H1 (cell line): ENCODE data around the gene KLHL17. TPM values are rescaled to one million over a fixed set of nuclear protein-coding genes. Genes with fewer than 3 reads are reported as not detected.
A peak's percentile ranks its signal among the peaks of the same experiment; 100 is the strongest.

ENCODE experiments used
- CTCF ChIA-PET: fragments of 300-600 bp; sonication (Branson Sonifier 250); formaldehyde crosslinking; loops from one replicate; lab custom pipeline; 2021; ENCODE audit not compliant: partially characterized antibody; lab: Charles Lee
- POLR2A ChIA-PET: fragments of 300-600 bp; sonication (Branson Sonifier 250); formaldehyde crosslinking; loops from one replicate; lab custom pipeline; 2021; ENCODE audit warnings: inconsistent platforms; ENCODE audit not compliant: partially characterized antibody; lab: Charles Lee
- DNase-seq, 2 experiments: peaks; one replicate each; pipeline versions ENCODE4 v3.0.0 to v3.0.0-alpha.2; 2010 to 2022; ENCODE audit warnings: low spot score in 2 of 2, low read depth in 1 of 2, mixed read lengths in 1 of 2
- FAIRE-seq: peaks from 2 replicates; lab custom pipeline; 2011; peaks lifted over from hg19 to GRCh38; lab: Jason Lieb, UNC
- H2AFZ ChIP-seq: 2 replicates; pipeline ENCODE4 v1.8.1; 2012; ENCODE audit warnings: low read length, inconsistent platforms
- H2AK5ac ChIP-seq: 2 replicates; pipeline ENCODE4 v1.6.1; 2013; ENCODE audit warnings: low read depth, low read length
- H2BK120ac ChIP-seq: replicated peaks from 2 replicates; pipeline ENCODE3; 2013; ENCODE audit warnings: low read depth, low read length, inconsistent platforms
- H2BK12ac ChIP-seq: 2 replicates; pipeline ENCODE4 v1.6.1; 2013; ENCODE audit warnings: low read depth, low read length
- H2BK15ac ChIP-seq: 2 replicates; pipeline ENCODE4 v1.6.1; 2013; ENCODE audit warnings: low read length
- H2BK20ac ChIP-seq: 2 replicates; pipeline ENCODE4 v1.6.1; 2013; ENCODE audit warnings: low read length
- H2BK5ac ChIP-seq: 2 replicates; pipeline ENCODE4 v1.6.1; 2013; ENCODE audit warnings: low read depth, low read length
- H3K14ac ChIP-seq: 2 replicates; pipeline ENCODE4 v1.6.1; 2013; ENCODE audit warnings: inconsistent platforms; ENCODE audit not compliant: insufficient read length
- H3K18ac ChIP-seq: 2 replicates; pipeline ENCODE4 v1.6.1; 2013; ENCODE audit warnings: low read length; ENCODE audit errors: extremely low read depth
- H3K23ac ChIP-seq: 2 replicates; pipeline ENCODE4 v1.6.1; 2013; ENCODE audit warnings: inconsistent platforms; ENCODE audit not compliant: insufficient read length
- H3K23me2 ChIP-seq: 2 replicates; pipeline ENCODE4 v1.6.1; 2013; ENCODE audit warnings: low read depth, low read length
- H3K27ac ChIP-seq: 2 replicates; pipeline ENCODE4 v1.6.1; 2011; ENCODE audit warnings: low read depth, low read length, inconsistent platforms
- H3K27me3 ChIP-seq, 4 experiments: replicated peaks in 1 of 4; 1 replicate in 1 of 4; 2 replicates in 3 of 4; pipeline versions ENCODE4 v1.6.1 to v1.8.1; 2011 to 2013; ENCODE audit warnings: low read length in 3 of 4, mild to moderate bottlenecking in 3 of 4, inconsistent platforms in 2 of 4, mixed read lengths in 2 of 4, moderate library complexity in 1 of 4; ENCODE audit not compliant: control insufficient read depth in 3 of 4, insufficient read depth in 3 of 4; ENCODE audit errors: extremely low read depth in 1 of 4
- H3K36me3 ChIP-seq, 4 experiments: 2 replicates each; pipeline versions ENCODE4 v1.6.1 to v1.8.1; 2011 to 2013; ENCODE audit warnings: mild to moderate bottlenecking in 4 of 4, low read length in 3 of 4, moderate library complexity in 2 of 4, control low read depth in 1 of 4, inconsistent platforms in 1 of 4; ENCODE audit not compliant: insufficient read depth in 4 of 4, control insufficient read depth in 2 of 4
- H3K4ac ChIP-seq: replicated peaks from 2 replicates; pipeline ENCODE3; 2013; ENCODE audit warnings: low read length, low read depth, mixed read lengths, inconsistent platforms; ENCODE audit not compliant: insufficient read length
- H3K4me1 ChIP-seq, 4 experiments: replicated peaks in 1 of 4; 1 replicate in 1 of 4; 2 replicates in 3 of 4; pipeline versions ENCODE4 v1.6.1 to v1.8.1; 2011 to 2013; ENCODE audit warnings: low read length in 3 of 4, inconsistent platforms in 2 of 4, mixed read lengths in 1 of 4; ENCODE audit not compliant: insufficient read depth in 4 of 4, control insufficient read depth in 3 of 4
- H3K4me2 ChIP-seq, 2 experiments: 2 replicates each; pipeline versions ENCODE4 v1.6.1 to v1.8.1; 2011 to 2013; ENCODE audit warnings: low read depth in 2 of 2, low read length in 2 of 2, control low read depth in 1 of 2, inconsistent platforms in 1 of 2, mild to moderate bottlenecking in 1 of 2; ENCODE audit not compliant: insufficient read depth in 1 of 2
- H3K4me3 ChIP-seq, 4 experiments: fragments of 200-600, 300-600 bp in 1 of 4; sonication (generic), shearing (Covaris generic), sonication (Bioruptor Twin) in 1 of 4; 2 replicates each; pipeline versions ENCODE4 v1.5.1 to v1.8.1; 2011 to 2016; ENCODE audit warnings: low read length in 4 of 4, low read depth in 3 of 4, control low read depth in 2 of 4, inconsistent platforms in 2 of 4, mild to moderate bottlenecking in 2 of 4, mixed read lengths in 1 of 4, moderate library complexity in 1 of 4; ENCODE audit not compliant: insufficient read depth in 2 of 4; ENCODE audit errors: extremely low read depth in 1 of 4
- H3K56ac ChIP-seq: replicated peaks from 2 replicates; pipeline ENCODE3; 2013; ENCODE audit warnings: low read depth, mild to moderate bottlenecking, mixed read lengths, low read length, inconsistent platforms; ENCODE audit not compliant: insufficient read length
- H3K79me1 ChIP-seq: 2 replicates; pipeline ENCODE4 v1.6.1; 2013; ENCODE audit warnings: low read depth, low read length, control low read depth
- H3K79me2 ChIP-seq, 2 experiments: 2 replicates each; pipeline versions ENCODE4 v1.6.1 to v1.8.1; 2012 to 2013; ENCODE audit warnings: low read length in 2 of 2, mild to moderate bottlenecking in 2 of 2, inconsistent platforms in 1 of 2; ENCODE audit not compliant: insufficient read depth in 2 of 2, control insufficient read depth in 1 of 2
- H3K9ac ChIP-seq, 4 experiments: replicated peaks in 1 of 4; 1 replicate in 1 of 4; 2 replicates in 3 of 4; pipeline versions ENCODE4 v1.6.1 to v1.8.1; 2011 to 2013; ENCODE audit warnings: low read depth in 3 of 4, low read length in 3 of 4, control low read depth in 2 of 4, mild to moderate bottlenecking in 2 of 4, moderate library complexity in 2 of 4, inconsistent platforms in 1 of 4; ENCODE audit errors: extremely low read depth in 1 of 4
- H3K9me3 ChIP-seq, 2 experiments: 2 replicates each; pipeline versions ENCODE4 v1.6.1 to v1.8.1; 2012 to 2013; ENCODE audit warnings: mild to moderate bottlenecking in 2 of 2, moderate library complexity in 2 of 2, control low read depth in 1 of 2, inconsistent platforms in 1 of 2, low read depth in 1 of 2, low read length in 1 of 2, mixed read lengths in 1 of 2; ENCODE audit not compliant: insufficient read depth in 2 of 2
- H4K20me1 ChIP-seq, 2 experiments: replicated peaks in 1 of 2; 2 replicates each; pipeline versions ENCODE3 to v1.8.1; 2011 to 2013; ENCODE audit warnings: inconsistent platforms in 2 of 2, low read length in 2 of 2, mild to moderate bottlenecking in 1 of 2; ENCODE audit not compliant: insufficient read depth in 2 of 2, control insufficient read depth in 1 of 2
- H4K5ac ChIP-seq: 2 replicates; pipeline ENCODE4 v1.6.1; 2013; ENCODE audit warnings: low read length, low read depth, mixed read lengths, inconsistent platforms; ENCODE audit not compliant: insufficient read length
- H4K8ac ChIP-seq: 2 replicates; pipeline ENCODE4 v1.8.0; 2013; ENCODE audit warnings: mild to moderate bottlenecking, moderate library complexity, low read length, inconsistent platforms; ENCODE audit not compliant: insufficient read depth; ENCODE audit errors: extremely low read depth
- H4K91ac ChIP-seq: replicated peaks from 2 replicates; pipeline ENCODE3; 2013; ENCODE audit warnings: low read length, mixed read lengths, inconsistent platforms; ENCODE audit not compliant: insufficient read length
- NANOG ChIP-seq: IDR thresholded peaks from 2 replicates; pipeline ENCODE4 v1.6.1; 2011; ENCODE audit warnings: low read length, low read depth, mild to moderate bottlenecking, inconsistent platforms; ENCODE audit not compliant: insufficient read depth, poor library complexity, severe bottlenecking
- WGBS, 2 experiments: shearing (Covaris generic) in 1 of 2; methylation state at CpG; one replicate each; pipeline versions ENCODE4 v1.1.6 to v1.1.7; 2013 to 2015; ENCODE audit warnings: low lambda C conversion rate in 2 of 2, mixed read lengths in 2 of 2, inconsistent platforms in 1 of 2, low coverage in 1 of 2, missing lambda C conversion rate in 1 of 2; ENCODE audit not compliant: insufficient replicate concordance in 2 of 2, insufficient coverage in 1 of 2, insufficient read length in 1 of 2; ENCODE audit errors: extremely low coverage in 1 of 2, missing lambda C conversion rate in 1 of 2; 5-methylcytosine and 5-hydroxymethylcytosine counted together
- polyA plus RNA-seq, 7 experiments: library from polyadenylated mRNA; depleted of rRNA in 3 of 7; stranded (reverse) in 5 of 7; unstranded in 2 of 7; fragments of >200 nt in 5 of 7; fragments of 200-250 nt in 2 of 7; gene quantifications; 1 replicate in 5 of 7; 2 replicates in 1 of 7; 4 replicates in 1 of 7; pipeline versions ENCODE4 v1.2.1 to v1.2.3, GENCODE V29; 2011 to 2013; ENCODE audit warnings: missing spikeins in 2 of 7, mixed read lengths in 2 of 7
- total RNA-seq: library from RNA; stranded (reverse); fragmentation: NEBNext Ultra II Directional; extraction: Animal tissue kit (Norgen Biotek cat#: 25700); gene quantifications from 2 replicates; pipeline ENCODE4 v1.2.1, GENCODE V29; 2021

KLHL17 gene
- total and polyA plus RNA-seq, 2 of the 8 experiments (the other 6 are each of a cell fraction or from before 2014, with no cell fraction given), result 32.6 to 36.1 TPM

DNA sequence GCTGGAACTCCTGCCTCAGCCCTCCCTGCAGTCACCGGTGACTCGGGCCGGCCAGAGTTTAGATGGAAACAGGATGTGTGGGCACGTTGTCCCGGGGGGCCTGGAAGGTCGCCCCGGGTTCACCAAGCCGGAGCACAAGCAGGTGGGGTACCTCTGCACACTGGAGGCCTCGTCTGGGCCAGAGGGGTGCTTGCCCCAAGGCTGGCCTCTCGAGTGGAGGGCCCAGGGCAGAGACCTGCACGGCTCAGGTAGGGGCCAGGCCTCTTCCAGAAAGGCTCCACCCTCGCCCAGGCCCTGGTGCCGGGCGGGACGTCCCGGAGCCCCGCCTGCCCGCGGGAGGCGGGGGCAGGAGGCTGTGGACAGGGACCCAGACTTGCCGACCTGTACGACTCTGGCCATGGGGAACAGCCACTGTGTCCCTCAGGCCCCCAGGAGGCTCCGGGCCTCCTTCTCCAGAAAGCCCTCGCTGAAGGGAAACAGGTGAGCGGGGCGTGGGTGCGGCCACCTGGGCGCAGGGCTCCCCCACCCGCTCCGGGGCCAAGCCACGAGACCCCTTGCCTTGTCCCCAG, 5.8 kb downstream of the KLHL17 start, which contains the start of gene PLEKHN1:
PLEKHN1 (plus strand) TSS at position 348 of the 569 bp plus-strand sequence; CDS start at position 398, 50 bp downstream.
- Histone ChIP-seq H3K9me3 (no peaks in the 10 kb centered on the region), H2BK120ac (no peak within 1 kb of the TSS), H3K4me3 (peak within 1 kb of the TSS; percentile 38 to 70 (median 48)), H3K27ac (no peak within 1 kb of the TSS), H3K36me3 (peaks cover 0 to 19% (median 10%) of the 10 kb centered on the region in 4 experiments; a peak in 7 of 8 replicates), H2AK5ac (no peak within 1 kb of the TSS), H4K5ac (no peak within 1 kb of the TSS), H2BK5ac (no peak within 1 kb of the TSS; the same call in 1 of the 2 replicates), H4K20me1 (peaks cover 0 to 36% of the 10 kb centered on the region in 2 experiments), H3K4me2 (peak within 1 kb of the TSS; percentile 83 to 99), H3K79me2 (peaks cover 0 to 3% of the 10 kb centered on the region in 2 experiments; a peak in 1 of 4 replicates), H2BK20ac (no peak within 1 kb of the TSS), H3K56ac (no peak within 1 kb of the TSS), H4K91ac (peak within 1 kb of the TSS; percentile 93), H4K8ac (peak within 1 kb of the TSS; percentile 86), H3K18ac (peak within 1 kb of the TSS; percentile 95), H2AFZ (no peak within 1 kb of the TSS; the same call in 1 of the 2 replicates), H3K9ac (peak within 1 kb of the TSS in 1 of 4 experiments; percentile 70; a peak in 3 of 7 replicates), H3K27me3 (peaks cover 11 to 66% (median 58%) of the 10 kb centered on the region in 4 experiments), H3K23me2 (peaks cover 13% of the 10 kb centered on the region; the same call in 1 of the 2 replicates), H3K79me1 (no peaks in the 10 kb centered on the region; the same call in 1 of the 2 replicates), H3K4me1 (peaks cover 0 to 16% (median 9%) of the 10 kb centered on the region in 4 experiments; a peak in 5 of 7 replicates), H3K23ac (no peak within 1 kb of the TSS), H3K14ac (no peak within 1 kb of the TSS), H3K4ac (peak within 1 kb of the TSS; percentile 85), H2BK15ac (no peak within 1 kb of the TSS), H2BK12ac (0 out of 2 replicates have a peak within 1 kb of the TSS, but pooled peaks have one; percentile 84)
- ChIA-PET CTCF (interaction anchor here (0.5 to 1.1 kb wide), 5 partner anchors 14 to 275 kb away, joined by 3 to 6 read pairs (median 4); no protein-coding TSS in a partner anchor), POLR2A (interaction anchor here (0.7 to 2.2 kb wide), 7 partner anchors 10 to 98 kb away, joined by 3 to 11 read pairs (median 3); no protein-coding TSS in a partner anchor)
- 21% methylated on average over 24 of the region's 31 CpGs; no CpG with 5 or more reads in 1 of the 2 experiments for WGBS, 2 experiments
- TF ChIP-seq NANOG, result no peak
- FAIRE-seq (no peak), DNase-seq (peak in 1 of 2 experiments; percentile 79)
